IMR-90 (cell line): ENCODE data around the gene CNOT3.

ENCODE experiments used
- CHD1 ChIP-seq: IDR thresholded peaks from 2 replicates; pipeline ENCODE4 v1.6.1; 2012; ENCODE audit warnings: low read depth, low read length, improper control_type of control experiment
- MAFK ChIP-seq: IDR thresholded peaks from 2 replicates; pipeline ENCODE4 v1.6.1; 2012; ENCODE audit warnings: low read depth, low read length, improper control_type of control experiment
- MAZ ChIP-seq: IDR thresholded peaks from 2 replicates; pipeline ENCODE4 v1.6.1; 2012; ENCODE audit warnings: low read depth, mild to moderate bottlenecking, low read length, improper control_type of control experiment, moderate library complexity, borderline replicate concordance
- MXI1 ChIP-seq: IDR thresholded peaks from 2 replicates; pipeline ENCODE4 v1.6.1; 2012; ENCODE audit warnings: low read depth, mild to moderate bottlenecking, low read length, moderate library complexity, borderline replicate concordance
- POLR2A ChIP-seq: IDR thresholded peaks from 2 replicates; pipeline ENCODE4 v1.6.1; 2012; ENCODE audit warnings: mild to moderate bottlenecking, low read depth, low read length
- RAD21 ChIP-seq: IDR thresholded peaks from 2 replicates; pipeline ENCODE4 v1.6.1; 2012; ENCODE audit warnings: low read length, improper control_type of control experiment
- RCOR1 ChIP-seq: IDR thresholded peaks from 2 replicates; pipeline ENCODE4 v1.6.1; 2012; ENCODE audit warnings: mild to moderate bottlenecking, low read length, improper control_type of control experiment; ENCODE audit not compliant: insufficient replicate concordance
- RFX5 ChIP-seq: IDR thresholded peaks from 2 replicates; pipeline ENCODE4 v1.8.0; 2012; ENCODE audit warnings: low read depth, mild to moderate bottlenecking, low read length, moderate library complexity
- SMC3 ChIP-seq: fragments of 150-350 bp; IDR thresholded peaks from 2 replicates; pipeline ENCODE4 v1.6.1; 2016; ENCODE audit warnings: low read depth, mild to moderate bottlenecking, antibody characterized with exemption, low read length, moderate library complexity
- TF ChIP-seq, protein P1 (sequence below): conservative IDR thresholded peaks from 2 replicates; pipeline ENCODE4 v1.5.1; 2012; ENCODE audit warnings: mild to moderate bottlenecking, low read depth, low read length, improper control_type of control experiment
- TF ChIP-seq, protein P2 (sequence below): fragments of 150-350 bp; IDR thresholded peaks from 2 replicates; pipeline ENCODE4 v1.6.1; 2016; ENCODE audit warnings: low read depth, mild to moderate bottlenecking, low read length, moderate library complexity, borderline replicate concordance

DNA sequence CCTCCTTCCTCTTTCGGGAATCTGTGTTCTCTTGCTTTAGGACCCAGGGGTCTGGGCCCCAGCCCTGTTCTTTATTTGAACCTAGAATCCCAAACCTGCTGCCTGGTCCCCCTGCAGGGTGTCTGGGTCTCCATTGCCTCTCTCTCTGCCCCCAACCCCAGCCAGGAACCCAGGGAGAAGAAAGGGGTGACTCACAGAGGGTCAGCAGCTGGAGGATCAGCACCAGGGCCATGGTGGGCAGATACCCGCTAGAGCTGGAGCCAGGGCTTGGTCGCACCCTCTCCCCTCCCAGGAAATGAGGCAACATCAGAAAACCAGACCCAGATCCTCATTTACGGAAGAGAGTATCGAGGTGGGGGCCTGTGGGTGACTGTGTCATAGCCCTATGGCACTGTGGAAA, 37.0 kb upstream of the CNOT3 start, which contains the start of gene OSCAR:
- TF ChIP-seq, protein P1, sequence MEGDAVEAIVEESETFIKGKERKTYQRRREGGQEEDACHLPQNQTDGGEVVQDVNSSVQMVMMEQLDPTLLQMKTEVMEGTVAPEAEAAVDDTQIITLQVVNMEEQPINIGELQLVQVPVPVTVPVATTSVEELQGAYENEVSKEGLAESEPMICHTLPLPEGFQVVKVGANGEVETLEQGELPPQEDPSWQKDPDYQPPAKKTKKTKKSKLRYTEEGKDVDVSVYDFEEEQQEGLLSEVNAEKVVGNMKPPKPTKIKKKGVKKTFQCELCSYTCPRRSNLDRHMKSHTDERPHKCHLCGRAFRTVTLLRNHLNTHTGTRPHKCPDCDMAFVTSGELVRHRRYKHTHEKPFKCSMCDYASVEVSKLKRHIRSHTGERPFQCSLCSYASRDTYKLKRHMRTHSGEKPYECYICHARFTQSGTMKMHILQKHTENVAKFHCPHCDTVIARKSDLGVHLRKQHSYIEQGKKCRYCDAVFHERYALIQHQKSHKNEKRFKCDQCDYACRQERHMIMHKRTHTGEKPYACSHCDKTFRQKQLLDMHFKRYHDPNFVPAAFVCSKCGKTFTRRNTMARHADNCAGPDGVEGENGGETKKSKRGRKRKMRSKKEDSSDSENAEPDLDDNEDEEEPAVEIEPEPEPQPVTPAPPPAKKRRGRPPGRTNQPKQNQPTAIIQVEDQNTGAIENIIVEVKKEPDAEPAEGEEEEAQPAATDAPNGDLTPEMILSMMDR: no peak
- TF ChIP-seq, protein P2, sequence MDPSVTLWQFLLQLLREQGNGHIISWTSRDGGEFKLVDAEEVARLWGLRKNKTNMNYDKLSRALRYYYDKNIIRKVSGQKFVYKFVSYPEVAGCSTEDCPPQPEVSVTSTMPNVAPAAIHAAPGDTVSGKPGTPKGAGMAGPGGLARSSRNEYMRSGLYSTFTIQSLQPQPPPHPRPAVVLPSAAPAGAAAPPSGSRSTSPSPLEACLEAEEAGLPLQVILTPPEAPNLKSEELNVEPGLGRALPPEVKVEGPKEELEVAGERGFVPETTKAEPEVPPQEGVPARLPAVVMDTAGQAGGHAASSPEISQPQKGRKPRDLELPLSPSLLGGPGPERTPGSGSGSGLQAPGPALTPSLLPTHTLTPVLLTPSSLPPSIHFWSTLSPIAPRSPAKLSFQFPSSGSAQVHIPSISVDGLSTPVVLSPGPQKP: no peak
- no peak for TF ChIP-seq POLR2A
- TF ChIP-seq RAD21: no peak
- no peak for TF ChIP-seq RFX5
- TF ChIP-seq MXI1: no peak
- TF ChIP-seq SMC3: no peak
- TF ChIP-seq RCOR1: no peak
- no peak for TF ChIP-seq MAFK
- TF ChIP-seq MAZ: no peak
- no peak for TF ChIP-seq CHD1
